HG03196 (cell line): ENCODE measurements around the gene DCST2.

Experiments used
- ATAC-seq: cut with Tn5 transposase; IDR thresholded peaks from one replicate; pipeline ENCODE4 v1.9.1; 2021; ENCODE audit not compliant: unreplicated experiment

The DCST2 gene

GRCh38 chr1:155070158-155070621 is 36.6 kb upstream of the DCST2 start:
- no peak for ATAC-seq

GRCh38 chr1:155069551-155070157 is 36.1 kb upstream of the DCST2 start:
- no peak for ATAC-seq

GRCh38 chr1:155068599-155068998 is 35.0 kb upstream of the DCST2 start:
- no peak for ATAC-seq

GRCh38 chr1:155066777-155067176 is 33.2 kb upstream of the DCST2 start:
- ATAC-seq, result no peak

- no peak for ATAC-seq
Measured at GRCh38 chr1:155064832-155065429, 31.4 kb upstream of the DCST2 start.

GRCh38 chr1:155064111-155064831 is 30.7 kb upstream of the DCST2 start:
- ATAC-seq, result no peak

- ATAC-seq, result peak; percentile 49
Measured at GRCh38 chr1:155063550-155064110, 30.0 kb upstream of the DCST2 start, which contains the start of gene EFNA4. EFNA4 (plus strand) TSS chr1:155063740; CDS start chr1:155063824, 84 bp downstream.

- no peak for ATAC-seq
Measured at GRCh38 chr1:155062702-155063411, 29.3 kb upstream of the DCST2 start.

- ATAC-seq, result no peak
Measured at GRCh38 chr1:155062151-155062686, 28.6 kb upstream of the DCST2 start.

GRCh38 chr1:155061381-155062150 is 28.0 kb upstream of the DCST2 start:
- ATAC-seq, result peak; percentile 38

- no peak for ATAC-seq
Measured at GRCh38 chr1:155060736-155061135, 27.2 kb upstream of the DCST2 start.

- no peak for ATAC-seq
Measured at GRCh38 chr1:155057788-155058211, 24.2 kb upstream of the DCST2 start.

GRCh38 chr1:155057104-155057503 is 23.5 kb upstream of the DCST2 start:
- ATAC-seq, result no peak

GRCh38 chr1:155053531-155054105 is 20.0 kb upstream of the DCST2 start:
- ATAC-seq, result no peak

- no peak for ATAC-seq
Measured at GRCh38 chr1:155052439-155053395, 19.1 kb upstream of the DCST2 start.

GRCh38 chr1:155051777-155052398 is 18.3 kb upstream of the DCST2 start:
- ATAC-seq, result no peak

GRCh38 chr1:155051342-155051776 is 17.8 kb upstream of the DCST2 start:
- peak; percentile 13 for ATAC-seq
